ENCODE results near the gene RCAN3.

- TF ChIP-seq CTCF (IDR thresholded peaks at IDR 0.05; ENCODE audit: borderline replicate concordance, extremely low read depth, low read length, poor library complexity, severe bottlenecking), result no peak
- TF ChIP-seq EZH2 (IDR thresholded peaks at IDR 0.05; ENCODE audit: borderline replicate concordance, low read depth, low read length, severe bottlenecking), result no peak
Observed at GRCh38 chr1:24465099-24465498, 37.5 kb upstream of the RCAN3 start.

All from DND-41 (cell line).